Gastroesophageal sphincter (tissue), 3 donors: ENCODE results near the gene ICAM3.

ENCODE experiments used
- CTCF ChIP-seq, 4 experiments: fragments of 200-600 bp in 2 of 4; fragments of 450-650 bp in 2 of 4; sonication (generic) in 1 of 4; IDR thresholded peaks; one replicate each; pipeline ENCODE4 v1.5.1; 2017 to 2019; ENCODE audit warnings: antibody characterized with exemption in 4 of 4, mild to moderate bottlenecking in 2 of 4, moderate library complexity in 2 of 4
- POLR2A ChIP-seq, 2 donors: fragments of 450-650 bp; IDR thresholded peaks; one replicate each; pipeline ENCODE4 v1.6.1; 2017; ENCODE audit warnings: antibody characterized with exemption in 2 of 2, mild to moderate bottlenecking in 2 of 2, moderate library complexity in 1 of 2

GRCh38 chr19:10320602-10321416, 18.6 kb downstream of the ICAM3 start:
- TF ChIP-seq POLR2A (IDR thresholded peaks at IDR 0.05) (no peak), CTCF (IDR thresholded peaks at IDR 0.05) (no peak)
